Hepatocyte (in vitro differentiated cells): ENCODE results near the gene WNT4.

Experiments used
- CTCF ChIP-seq: fragments of 200-600 bp; sonication (generic); IDR thresholded peaks from 2 replicates; pipeline ENCODE4 v1.5.1; 2016; ENCODE audit warnings: antibody characterized with exemption, mild to moderate bottlenecking; ENCODE audit not compliant: poor library complexity
- EZH2 ChIP-seq: fragments of 200-600 bp; sonication (generic); IDR thresholded peaks from 2 replicates; pipeline ENCODE4 v1.6.1; 2016; ENCODE audit warnings: antibody characterized with exemption, mild to moderate bottlenecking, borderline replicate concordance
- EZH2phosphoT487 ChIP-seq: fragments of 200-600 bp; sonication (generic); IDR thresholded peaks from one replicate; pipeline ENCODE4 v1.6.1; 2018; ENCODE audit warnings: antibody characterized with exemption, mild to moderate bottlenecking, low read depth, moderate library complexity; ENCODE audit not compliant: unreplicated experiment, severe bottlenecking

- TF ChIP-seq CTCF (no peak), EZH2 (no peak), EZH2phosphoT487 (no peak)
These were observed 68.1 kb downstream of the WNT4 start for GRCh38 chr1:22074803-22075202.
